K562 (cell line): Measurements from ENCODE around the gene ZKSCAN8. TPM values are rescaled to one million over a fixed set of nuclear protein-coding genes. Genes with fewer than 3 reads are reported as not detected.
A peak's percentile ranks its signal among the peaks of the same experiment; 100 is the strongest.

Experiments
- ARHGAP35 ChIP-seq: fragments of 450-650 bp; IDR thresholded peaks from 2 replicates; pipeline ENCODE4 v1.6.1; 2018; ENCODE audit not compliant: partially characterized antibody
- CBFA2T2 ChIP-seq: fragments of 450-650 bp; conservative IDR thresholded peaks from 2 replicates; pipeline ENCODE4 v1.6.1; 2017; ENCODE audit warnings: mild to moderate bottlenecking
- DMBX1 ChIP-seq: fragments of 250-450 bp; sonication (Bioruptor Pico); IDR thresholded peaks from 2 replicates; pipeline ENCODE4 v1.8.0; 2022; ENCODE audit warnings: inconsistent platforms, mild to moderate bottlenecking, moderate library complexity, borderline replicate concordance
- ESRRB ChIP-seq: fragments of 250-450 bp; sonication (Bioruptor Pico); IDR thresholded peaks from 2 replicates; pipeline ENCODE4 v1.5.0; 2020; ENCODE audit warnings: mild to moderate bottlenecking, moderate library complexity, borderline replicate concordance
- EWSR1 ChIP-seq: fragments of 450-650 bp; IDR thresholded peaks from 2 replicates; pipeline ENCODE4 v1.6.1; 2018; ENCODE audit warnings: borderline replicate concordance, mild to moderate bottlenecking, low read depth, moderate library complexity; ENCODE audit not compliant: partially characterized antibody
- HDGF ChIP-seq: fragments of 450-650 bp; IDR thresholded peaks from 2 replicates; pipeline ENCODE4 v1.6.1; 2016
- HMG20A ChIP-seq: fragments of 450-650 bp; formaldehyde crosslinking; conservative IDR thresholded peaks from 2 replicates; pipeline ENCODE4 v1.4.0; 2020; ENCODE audit warnings: mild to moderate bottlenecking, mixed read lengths
- KAT8 ChIP-seq: fragments of 450-650 bp; IDR thresholded peaks from 2 replicates; pipeline ENCODE4 v1.6.1; 2016; ENCODE audit warnings: low read depth, mild to moderate bottlenecking
- MAZ ChIP-seq, 2 experiments: fragments of 450-650 bp in 1 of 2; sonication (generic) in 1 of 2; formaldehyde crosslinking; IDR thresholded peaks in 1 of 2; conservative IDR thresholded peaks in 1 of 2; 2 replicates each; pipeline versions ENCODE4 v1.4.0 to v1.5.0; 2020; ENCODE audit warnings: mild to moderate bottlenecking in 1 of 2, missing genetic modification reagents in 1 of 2
- MECOM ChIP-seq: fragments of 250-450 bp; sonication (Bioruptor Pico); IDR thresholded peaks from 2 replicates; pipeline ENCODE4 v1.8.0; 2022; ENCODE audit warnings: inconsistent platforms
- MEIS2 ChIP-seq: fragments of 450-650 bp; IDR thresholded peaks from 2 replicates; pipeline ENCODE4 v1.6.1; 2014; ENCODE audit warnings: mild to moderate bottlenecking; ENCODE audit not compliant: partially characterized antibody
- NR3C1 ChIP-seq: sonication (generic); formaldehyde crosslinking; IDR thresholded peaks from 2 replicates; pipeline ENCODE4 v1.8.1; 2022; ENCODE audit warnings: missing genetic modification reagents
- POLR2A ChIP-seq: fragments of 450-650 bp; conservative IDR thresholded peaks from 2 replicates; pipeline ENCODE4 v1.6.1; 2016
- POLR3A ChIP-seq: IDR thresholded peaks from 2 replicates; pipeline ENCODE4 v1.6.1; 2011; ENCODE audit warnings: borderline replicate concordance, mild to moderate bottlenecking, moderate library complexity; ENCODE audit not compliant: insufficient read length, insufficient read depth; ENCODE audit errors: extremely low read depth
- RBM17 ChIP-seq: fragments of 200-400 bp; formaldehyde crosslinking; IDR thresholded peaks from 2 replicates; pipeline ENCODE4 v1.6.1; 2017; ENCODE audit warnings: low read depth, mild to moderate bottlenecking, low read length, borderline replicate concordance
- RHOXF2B ChIP-seq: fragments of 250-450 bp; sonication (Bioruptor Pico); conservative IDR thresholded peaks from 2 replicates; pipeline ENCODE4 v1.5.1; 2021
- SAFB ChIP-seq: fragments of 200-400 bp; formaldehyde crosslinking; IDR thresholded peaks from 2 replicates; pipeline ENCODE4 v1.6.1; 2017; ENCODE audit warnings: low read depth, low read length, borderline replicate concordance
- SMAD4 ChIP-seq: fragments of 250-450 bp; sonication (Bioruptor Pico); conservative IDR thresholded peaks from 2 replicates; pipeline ENCODE4 v1.8.0; 2021; ENCODE audit warnings: inconsistent platforms, mild to moderate bottlenecking, moderate library complexity
- TAF7 ChIP-seq: fragments of 450-650 bp; IDR thresholded peaks from 2 replicates; pipeline ENCODE4 v1.6.1; 2016; ENCODE audit warnings: missing genetic modification characterization, missing compliant biosample characterization
- TAF9B ChIP-seq: fragments of 450-650 bp; IDR thresholded peaks from 2 replicates; pipeline ENCODE4 v1.6.1; 2018; ENCODE audit warnings: mild to moderate bottlenecking; ENCODE audit not compliant: partially characterized antibody
- TBL1XR1 ChIP-seq, 2 experiments: IDR thresholded peaks; 2 replicates each; pipeline ENCODE4 v1.6.1; 2012; ENCODE audit warnings: improper control_type of control experiment in 2 of 2, low read length in 2 of 2, mild to moderate bottlenecking in 1 of 2
- TCF7L2 ChIP-seq: fragments of 150-350 bp; IDR thresholded peaks from 2 replicates; pipeline ENCODE4 v1.6.1; 2016; ENCODE audit warnings: low read depth, mild to moderate bottlenecking, low read length, moderate library complexity
- ZNF146 ChIP-seq: IDR thresholded peaks from one replicate; pipeline ENCODE4 v1.6.1; 2018; ENCODE audit warnings: missing compliant biosample characterization; ENCODE audit not compliant: unreplicated experiment
- ZNF165 ChIP-seq: fragments of 250-450 bp; sonication (Bioruptor Pico); IDR thresholded peaks from 2 replicates; pipeline ENCODE4 v1.4.0; 2020; ENCODE audit warnings: borderline replicate concordance
- ZNF518B ChIP-seq: fragments of 250-450 bp; sonication (Bioruptor Pico); IDR thresholded peaks from 2 replicates; pipeline ENCODE4 v1.5.0; 2021; ENCODE audit warnings: mild to moderate bottlenecking, moderate library complexity
- ZNF668 ChIP-seq: fragments of 250-450 bp; sonication (Bioruptor Pico); IDR thresholded peaks from 2 replicates; pipeline ENCODE4 v1.8.0; 2022; ENCODE audit warnings: mild to moderate bottlenecking, inconsistent platforms
- ZNF778 ChIP-seq: fragments of 450-650 bp; formaldehyde crosslinking; IDR thresholded peaks from 2 replicates; pipeline ENCODE4 v1.4.0; 2020; ENCODE audit warnings: mild to moderate bottlenecking, moderate library complexity
- ZNF830 ChIP-seq: fragments of 250-450 bp; sonication (Bioruptor Pico); IDR thresholded peaks from 2 replicates; pipeline ENCODE4 v1.5.0; 2021; ENCODE audit warnings: mild to moderate bottlenecking
- polyA plus RNA-seq, 8 experiments: library from polyadenylated mRNA; depleted of rRNA in 4 of 8; stranded (reverse) in 5 of 8; unstranded in 3 of 8; fragments of >200 nt; fragmentation: Nextera tagmentation in 2 of 8; fragmentation: Illumina TruSeq in 1 of 8; extraction: Ambion mirVana in 2 of 8; extraction: Trizol in 1 of 8; gene quantifications; 2 replicates each; pipeline versions ENCODE4 v1.2.1 to v1.2.3, GENCODE V29; 2011 to 2014; ENCODE audit warnings: inconsistent platforms in 1 of 8, missing spikeins in 1 of 8
- total RNA-seq, 7 experiments: library from RNA; depleted of rRNA in 6 of 7; stranded (reverse); fragments of >200 nt in 6 of 7; fragmentation: Illumina TruSeq in 2 of 7; extraction: Trizol in 2 of 7; gene quantifications; 2 replicates each; pipeline versions ENCODE4 v1.2.1 to v1.2.3, GENCODE V29; 2011 to 2021; ENCODE audit warnings: low replicate concordance in 1 of 7

The ZKSCAN8 gene
- total and polyA plus RNA-seq, 9 of the 15 experiments (the other 6 are each of a cell fraction or from before 2014, with no cell fraction given) = 3.3 to 37.7 (median 21.7) TPM

GRCh38 chr6:28141500-28142329 is at the start of gene ZKSCAN8 (continued):
- no peak for TF ChIP-seq SAFB
- peak; percentile 91 for TF ChIP-seq TAF9B
- TF ChIP-seq HMG20A (CRISPR knock-in tag) = no peak
- TF ChIP-seq TCF7L2 = no peak
- TF ChIP-seq RBM17 = no peak
- TF ChIP-seq EWSR1 = no peak
- TF ChIP-seq MEIS2 = peak; percentile 77
- TF ChIP-seq CBFA2T2 = no peak
- TF ChIP-seq ESRRB (CRISPR knock-in tag) = no peak
- peak; percentile 97 for TF ChIP-seq POLR2A
- TF ChIP-seq ZNF165 (CRISPR knock-in tag) = no peak
- no peak for TF ChIP-seq POLR3A
- no peak for TF ChIP-seq ZNF830 (CRISPR knock-in tag)
- TF ChIP-seq TAF7 = peak; percentile 88
- no peak for TF ChIP-seq ZNF518B (CRISPR knock-in tag)
- no peak for TF ChIP-seq ZNF146 (CRISPR knock-in tag)
- TF ChIP-seq RHOXF2B = no peak
- TF ChIP-seq HDGF = no peak
- no peak for TF ChIP-seq MECOM (CRISPR knock-in tag)
- peak; percentile 54 to 72; a peak in 3 of 4 replicates for TF ChIP-seq TBL1XR1 (IDR thresholded peaks at IDR 0.05; ENCODE audit: low read length in 2 of 2)
- no peak for TF ChIP-seq ARHGAP35
- no peak for TF ChIP-seq ZNF778
- no peak for TF ChIP-seq NR3C1 (CRISPR knock-in tag)
- TF ChIP-seq DMBX1 (CRISPR knock-in tag) = 0 out of 2 replicates have a peak, but pooled peaks have one; percentile 48
- peak; percentile 78 to 97 for TF ChIP-seq MAZ (CRISPR knock-in tag; conservative IDR thresholded peaks at IDR 0.05 in 1 of 2, IDR thresholded peaks at IDR 0.05 in 1 of 2)
- no peak for TF ChIP-seq ZNF668 (CRISPR knock-in tag)
- peak; percentile 74 for TF ChIP-seq SMAD4 (CRISPR knock-in tag)
- no peak for TF ChIP-seq KAT8
